Right renal pelvis (tissue), 4 donors: ENCODE measurements around the gene KIF1A. TPM values are rescaled to one million over a fixed set of nuclear protein-coding genes. Genes with fewer than 3 reads are reported as not detected.

ENCODE experiments used
- DNase-seq, 4 donors: peaks; one replicate each; pipeline ENCODE4 v3.0.0-alpha.2; 2013; ENCODE audit warnings: low read depth in 4 of 4, low spot score in 3 of 4, missing footprints in 1 of 4
- polyA plus RNA-seq, 4 donors: library from polyadenylated mRNA; unstranded; fragments of 120-200 nt; gene quantifications; one replicate each; pipeline ENCODE4 v1.2.1, GENCODE V29; 2013; ENCODE audit not compliant: insufficient read length in 4 of 4

Gene KIF1A
- polyA plus RNA-seq, 4 donors = 9.8 to 13.9 (median 11.5) TPM

DNA sequence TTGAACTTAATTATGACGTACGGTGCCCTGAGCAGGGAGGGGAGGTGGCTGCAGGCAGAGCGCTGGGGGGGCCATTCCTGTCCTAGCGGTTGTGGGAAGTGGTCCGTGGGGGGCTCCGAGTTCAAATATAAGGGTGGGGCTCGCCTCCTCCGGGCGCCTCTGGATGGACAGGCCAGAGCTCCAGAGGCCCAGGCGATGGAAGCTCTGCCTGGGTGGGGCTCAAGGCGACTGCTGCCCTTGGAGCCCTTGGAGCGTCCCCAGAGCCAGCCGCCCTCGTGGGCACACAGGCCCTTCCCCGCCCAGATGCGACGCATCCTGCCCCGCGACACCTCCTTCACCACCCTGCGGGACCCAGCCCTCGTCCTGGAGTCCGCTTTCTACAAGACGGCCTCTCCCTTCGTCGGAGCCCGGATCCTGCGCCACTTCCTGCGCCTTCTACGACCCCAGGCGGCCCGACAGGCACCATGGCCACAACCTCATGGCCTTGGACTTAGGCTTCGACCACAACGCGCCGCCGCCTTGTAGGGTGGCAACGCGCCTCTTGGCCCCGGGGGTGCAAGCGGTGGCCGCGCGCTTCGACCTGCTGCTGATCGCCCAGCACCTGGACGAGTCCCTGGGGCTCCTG is 147.8 kb downstream of the KIF1A start:
- DNase-seq = no peak

DNA sequence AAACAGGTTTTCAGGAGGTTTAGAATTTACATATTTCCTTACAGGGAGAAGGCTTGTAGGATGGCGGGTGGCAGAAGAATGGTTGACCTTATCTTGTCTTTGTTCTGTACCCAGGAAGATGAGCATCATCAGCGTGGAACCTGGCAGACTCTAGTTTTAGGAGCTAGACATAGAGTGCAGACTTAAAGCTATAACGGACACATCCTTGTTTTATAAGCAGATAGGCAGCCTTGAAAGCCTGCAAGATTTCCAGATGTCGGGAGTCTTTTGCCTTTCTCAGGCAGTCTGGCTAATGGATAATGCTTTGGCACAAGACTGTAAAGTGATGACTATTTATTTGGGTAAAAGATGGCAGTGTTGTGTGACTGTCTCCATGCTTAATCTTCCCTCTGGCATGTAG is 149.1 kb downstream of the KIF1A start:
- DNase-seq = no peak

DNA sequence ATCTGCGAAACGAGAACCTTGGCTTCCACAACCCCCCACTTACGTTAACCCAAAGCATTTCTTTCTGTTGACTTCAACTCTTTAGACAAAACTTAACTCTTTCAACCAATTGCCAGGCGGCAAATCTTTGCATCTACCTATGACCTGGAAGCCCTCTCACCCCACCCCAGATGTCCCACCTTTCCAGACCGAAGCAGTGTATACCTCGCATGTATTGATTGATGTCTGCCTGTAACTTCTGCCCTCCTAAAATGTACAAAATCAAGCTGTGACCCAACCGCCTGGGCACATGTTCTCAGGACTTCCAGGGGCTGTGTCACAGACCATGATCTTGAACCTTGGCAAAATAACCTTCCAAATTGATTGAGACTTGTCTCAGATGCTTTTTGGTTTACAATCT is 149.6 kb downstream of the KIF1A start:
- DNase-seq = no peak

DNA sequence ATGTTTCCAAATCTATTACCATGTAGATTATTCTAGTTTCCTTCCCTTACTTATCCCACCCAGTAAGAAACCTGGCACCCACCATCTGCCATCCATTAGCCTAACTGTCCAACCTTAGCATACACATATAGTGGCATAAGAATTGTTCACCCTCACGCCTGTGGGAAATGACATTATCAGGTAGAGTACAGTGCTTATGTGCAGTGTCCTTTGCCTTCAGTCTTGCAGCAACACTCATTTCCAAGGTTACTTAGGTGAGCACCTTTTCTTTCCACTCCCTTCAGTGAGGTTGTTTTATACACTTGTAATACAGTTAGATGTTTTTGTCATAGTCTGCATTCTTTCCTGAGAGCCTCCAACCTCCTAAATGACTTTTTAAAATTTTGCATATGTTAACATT is 155.4 kb downstream of the KIF1A start:
- DNase-seq = no peak

Other genes starting within 250 kb of the KIF1A start
- 10 to 100 TPM; 21.3 to 33.1 (median 21.7) TPM for gene CAPN10, start 233.5 kb downstream of the KIF1A start, polyA plus RNA-seq
- 1 to 10 TPM; 1.5 to 1.9 (median 1.6) TPM for gene GPR35, start 194.7 kb downstream of the KIF1A start, polyA plus RNA-seq
- gene AQP12B, start 137.3 kb downstream of the KIF1A start, polyA plus RNA-seq = 1 to 10 TPM in 2 of 4 donors, under 1 TPM in 2; 0.18 to 1.5 (median 0.70) TPM
- gene AQP12A, start 128.4 kb downstream of the KIF1A start, polyA plus RNA-seq = 1 to 10 TPM in 2 of 4 donors, under 1 TPM in 1, not detected in 1; 0.97 to 1.6 (median 1.0) TPM
- gene AGXT, start 48.6 kb upstream of the KIF1A start, polyA plus RNA-seq = under 1 TPM in 3 of 4 donors, not detected in 1; 0.10 to 0.21 (median 0.16) TPM
- 1 to 10 TPM; 1.4 to 2.9 (median 2.1) TPM for gene MAB21L4, start 75.9 kb upstream of the KIF1A start, polyA plus RNA-seq
- gene CROCC2, start 86.1 kb upstream of the KIF1A start, polyA plus RNA-seq = under 1 TPM in 3 of 4 donors, not detected in 1; 0.03 to 0.13 (median 0.05) TPM
- 1 to 10 TPM; 7.9 to 9.2 (median 8.7) TPM for gene SNED1, start 178.4 kb upstream of the KIF1A start, polyA plus RNA-seq